GM23338 (cell line): ENCODE data around the gene MYF6. TPM values are rescaled to one million over a fixed set of nuclear protein-coding genes. Genes with fewer than 3 reads are reported as not detected.

Experiments used
- ATAC-seq: fragments of 200-7000 bp; cut with Tn5 transposase; 3 replicates; pipeline ENCODE4 v1.9.1; 2020
- DNase-seq: peaks from one replicate; pipeline ENCODE4 v3.0.0-alpha.2; 2015; ENCODE audit warnings: low spot score
- H2AFZ ChIP-seq: fragments of 200-600 bp; sonication (generic); 2 replicates; pipeline ENCODE4 v1.8.0; 2016; ENCODE audit warnings: antibody characterized with exemption, mild to moderate bottlenecking, moderate library complexity
- H3F3A ChIP-seq: fragments of 200-600 bp; sonication (generic); replicated peaks from 2 replicates; pipeline ENCODE4 v1.8.0; 2017; ENCODE audit warnings: antibody characterized with exemption, mixed run types, low read depth
- H3K27ac ChIP-seq: fragments of 200-600 bp; sonication (generic); 2 replicates; pipeline ENCODE4 v1.6.1; 2016; ENCODE audit warnings: low read depth
- H3K27me3 ChIP-seq: fragments of 200-600 bp; sonication (generic); 2 replicates; pipeline ENCODE4 v1.8.0; 2016; ENCODE audit warnings: mild to moderate bottlenecking, mixed run types, moderate library complexity; ENCODE audit not compliant: insufficient read depth
- H3K36me3 ChIP-seq: fragments of 200-600 bp; sonication (generic); 2 replicates; pipeline ENCODE4 v1.8.0; 2016; ENCODE audit warnings: mild to moderate bottlenecking; ENCODE audit not compliant: insufficient read depth
- H3K4me1 ChIP-seq: fragments of 200-600 bp; sonication (generic); 2 replicates; pipeline ENCODE4 v1.8.0; 2016; ENCODE audit warnings: mild to moderate bottlenecking, moderate library complexity; ENCODE audit not compliant: insufficient read depth
- H3K4me2 ChIP-seq: fragments of 200-600 bp; sonication (generic); 2 replicates; pipeline ENCODE4 v1.7.1; 2017; ENCODE audit warnings: mixed run types
- H3K4me3 ChIP-seq: fragments of 200-600 bp; sonication (generic); 2 replicates; pipeline ENCODE4 v1.6.1; 2016; ENCODE audit warnings: mixed run types
- H3K79me2 ChIP-seq: fragments of 200-600 bp; sonication (generic); replicated peaks from 2 replicates; pipeline ENCODE4 v1.8.0; 2017; ENCODE audit warnings: mild to moderate bottlenecking; ENCODE audit not compliant: insufficient read depth
- H3K9me2 ChIP-seq: fragments of 200-600 bp; sonication (generic); 2 replicates; pipeline ENCODE4 v1.8.0; 2017; ENCODE audit not compliant: insufficient read depth
- H4K20me1 ChIP-seq: fragments of 200-600 bp; sonication (generic); replicated peaks from 2 replicates; pipeline ENCODE4 v1.8.0; 2017; ENCODE audit warnings: mild to moderate bottlenecking; ENCODE audit not compliant: insufficient read depth
- H3K27ac Mint-ChIP-seq: 2 replicates; pipeline ENCODE4 v1.8.0; 2020; ENCODE audit warnings: inconsistent platforms, mild to moderate bottlenecking, moderate library complexity, mixed read lengths
- H3K27me3 Mint-ChIP-seq: 3 replicates; pipeline ENCODE4 v1.8.0; 2022; ENCODE audit warnings: low read depth, mild to moderate bottlenecking, moderate library complexity, mixed read lengths, inconsistent platforms; ENCODE audit not compliant: insufficient read depth, poor library complexity
- H3K36me3 Mint-ChIP-seq: 3 replicates; pipeline ENCODE4 v1.8.0; 2021; ENCODE audit warnings: low read depth, mild to moderate bottlenecking, inconsistent platforms, moderate library complexity, mixed read lengths
- H3K4me1 Mint-ChIP-seq: 3 replicates; pipeline ENCODE4 v1.8.0; 2020; ENCODE audit warnings: mild to moderate bottlenecking, inconsistent platforms, mixed read lengths
- H3K4me3 Mint-ChIP-seq: 3 replicates; pipeline ENCODE4 v1.8.0; 2021; ENCODE audit warnings: moderate library complexity, mild to moderate bottlenecking, inconsistent platforms, mixed read lengths
- H3K9me3 Mint-ChIP-seq: 3 replicates; pipeline ENCODE4 v1.8.0; 2020; ENCODE audit warnings: moderate library complexity, mild to moderate bottlenecking, inconsistent platforms, mixed read lengths
- CREB1 ChIP-seq: fragments of 250-450 bp; sonication (Bioruptor Pico); IDR thresholded peaks from 2 replicates; pipeline ENCODE4 v1.5.0; 2020; ENCODE audit warnings: low read depth, mild to moderate bottlenecking, moderate library complexity
- CTCF ChIP-seq, 2 experiments: fragments of 200-600 bp in 1 of 2; sonication (generic) in 1 of 2; conservative IDR thresholded peaks; 2 replicates each; pipeline versions ENCODE4 v1.5.1 to v1.6.1; 2016 to 2017; ENCODE audit warnings: antibody characterized with exemption in 2 of 2, low read depth in 2 of 2, mild to moderate bottlenecking in 2 of 2, moderate library complexity in 1 of 2
- EZH2phosphoT487 ChIP-seq: fragments of 200-600 bp; sonication (generic); IDR thresholded peaks from one replicate; pipeline ENCODE4 v1.8.1; 2018; ENCODE audit warnings: antibody characterized with exemption; ENCODE audit not compliant: unreplicated experiment
- POLR2AphosphoS5 ChIP-seq: IDR thresholded peaks from 2 replicates; pipeline ENCODE4 v1.6.1; 2016; ENCODE audit warnings: antibody characterized with exemption, low read depth
- REST ChIP-seq: IDR thresholded peaks from one replicate; pipeline ENCODE4 v1.6.1; 2018; ENCODE audit warnings: antibody characterized with exemption; ENCODE audit not compliant: unreplicated experiment
- STAT1 ChIP-seq: IDR thresholded peaks from one replicate; pipeline ENCODE4 v1.6.1; 2016; ENCODE audit warnings: antibody characterized with exemption; ENCODE audit not compliant: unreplicated experiment
- ZNF114 ChIP-seq: fragments of 250-450 bp; sonication (Bioruptor Pico); IDR thresholded peaks from 2 replicates; pipeline ENCODE4 v1.5.0; 2020; ENCODE audit warnings: mild to moderate bottlenecking, moderate library complexity
- ZNF462 ChIP-seq: fragments of 250-450 bp; sonication (Bioruptor Pico); IDR thresholded peaks from 2 replicates; pipeline ENCODE4 v1.5.0; 2020; ENCODE audit warnings: mild to moderate bottlenecking, moderate library complexity
- polyA plus RNA-seq: library from polyadenylated mRNA; unstranded; fragments of >200 nt; fragmentation: Nextera tagmentation; extraction: Ambion mirVana; gene quantifications from 2 replicates; pipeline ENCODE4 v1.2.1, GENCODE V29; 2016
- total RNA-seq: library from RNA; depleted of rRNA; stranded (reverse); fragments of >200 nt; shearing (Covaris generic); gene quantifications from 2 replicates; pipeline ENCODE4 v1.2.3, GENCODE V29; 2014

Gene MYF6
- total and polyA plus RNA-seq, 2 experiments from 2014 or later = not detected

GRCh38 chr12:80676856-80677255, 30.6 kb upstream of the MYF6 start:
- Histone ChIP-seq H3K36me3 (no peaks in the 10 kb centered on the region), H3K4me2 (no peak overlapping the region), H4K20me1 (no peaks in the 10 kb centered on the region), H3K9me2 (no peaks in the 10 kb centered on the region), H3K27me3 (no peaks in the 10 kb centered on the region), H2AFZ (no peak overlapping the region), H3F3A (no peaks in the 10 kb centered on the region), H3K79me2 (no peaks in the 10 kb centered on the region), H3K4me1 (no peaks in the 10 kb centered on the region), H3K4me3 (no peak overlapping the region), H3K27ac (no peak overlapping the region)
- no peak for DNase-seq
- no peak for ATAC-seq
- no peak overlapping the region for H3K27ac Mint-ChIP-seq
- no peak overlapping the region for H3K4me3 Mint-ChIP-seq
- H3K27me3 Mint-ChIP-seq = no peaks in the 10 kb centered on the region
- TF ChIP-seq CTCF (conservative IDR thresholded peaks at IDR 0.05; ENCODE audit: low read depth in 2 of 2) (no peak), STAT1 (no peak), POLR2AphosphoS5 (no peak), EZH2phosphoT487 (no peak), ZNF462 (no peak), CREB1 (CRISPR knock-in tag) (no peak), REST (no peak), ZNF114 (CRISPR knock-in tag) (no peak)
- H3K9me3 Mint-ChIP-seq = no peaks in the 10 kb centered on the region
- H3K36me3 Mint-ChIP-seq = no peaks in the 10 kb centered on the region
- peaks cover 2% of the 10 kb centered on the region; the same call in 2 of the 3 replicates for H3K4me1 Mint-ChIP-seq
